Erythroblast (primary cell): Measurements from ENCODE around the gene TPX2.

Experiments
- GATA1 ChIP-seq: IDR thresholded peaks from 2 replicates; pipeline ENCODE4 v1.6.1; 2011; ENCODE audit warnings: low read depth, mild to moderate bottlenecking, control low read depth, low read length, moderate library complexity
- POLR2A ChIP-seq: IDR thresholded peaks from 2 replicates; pipeline ENCODE4 v1.6.1; 2011; ENCODE audit warnings: mild to moderate bottlenecking, low read length

DNA sequence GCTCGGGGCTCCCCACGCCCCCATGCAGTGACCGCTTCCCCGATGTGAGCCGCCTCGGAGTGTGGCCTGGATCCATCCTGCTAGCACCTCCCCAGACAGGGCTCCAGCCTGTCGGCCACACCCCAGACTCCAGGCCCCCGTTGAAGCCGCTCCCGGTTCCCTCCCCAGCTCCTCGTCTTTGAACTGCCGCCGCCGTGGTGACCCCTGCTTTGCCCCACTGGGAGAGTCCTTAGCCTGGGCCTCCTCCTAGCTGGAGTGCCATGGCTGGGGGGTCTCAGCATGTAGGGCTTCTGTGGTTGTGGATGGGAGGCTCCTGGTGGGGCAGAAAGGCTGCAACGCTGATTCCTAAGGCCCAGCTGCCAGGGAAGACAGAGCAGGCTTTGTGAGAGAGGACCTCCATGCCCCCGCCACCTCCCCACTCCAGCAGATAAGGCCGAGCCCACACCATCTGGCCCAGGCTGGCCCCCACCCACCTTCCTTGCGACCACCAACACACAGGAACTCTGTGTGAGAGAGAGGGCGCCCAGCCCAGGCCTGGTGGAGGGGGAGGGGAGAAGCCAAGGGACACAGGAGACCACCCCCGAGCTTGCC lies 94.9 kb downstream of the TPX2 start:
- TF ChIP-seq POLR2A (no peak), GATA1 (no peak)
